Kidney (tissue), 14 donors: ENCODE data around the gene ANGPTL8. TPM values are rescaled to one million over a fixed set of nuclear protein-coding genes. Genes with fewer than 3 reads are reported as not detected.

Experiments used
- DNase-seq, 5 donors: peaks; one replicate each; pipeline ENCODE4 v3.0.0-alpha.2; 2013 to 2020
- FAIRE-seq: peaks from 2 replicates; lab custom pipeline; 2012; peaks lifted over from hg19 to GRCh38; lab: Jason Lieb, UNC
- H3K27ac ChIP-seq, 2 donors: one replicate each; pipeline ENCODE4 v1.7.0; 2013; ENCODE audit warnings: low read depth in 2 of 2, low read length in 2 of 2, inconsistent platforms in 1 of 2
- H3K27me3 ChIP-seq: one replicate; pipeline ENCODE4 v1.7.1; 2013; ENCODE audit warnings: low read length, inconsistent platforms; ENCODE audit not compliant: control insufficient read depth, insufficient read depth
- H3K36me3 ChIP-seq, 3 donors: one replicate each; pipeline versions ENCODE4 v1.7.0 to v1.7.1; 2013; ENCODE audit warnings: low read length in 3 of 3, control low read depth in 1 of 3, inconsistent platforms in 1 of 3; ENCODE audit not compliant: insufficient read depth in 3 of 3, control insufficient read depth in 2 of 3
- H3K4me1 ChIP-seq, 3 donors: one replicate each; pipeline versions ENCODE4 v1.7.0 to v1.7.1; 2013; ENCODE audit warnings: low read length in 3 of 3, inconsistent platforms in 1 of 3, low read depth in 1 of 3; ENCODE audit not compliant: control insufficient read depth in 2 of 3, insufficient read depth in 2 of 3
- H3K4me3 ChIP-seq, 3 donors: one replicate each; pipeline versions ENCODE4 v1.7.0 to v1.8.1; 2013; ENCODE audit warnings: low read length in 3 of 3, control low read depth in 1 of 3, inconsistent platforms in 1 of 3
- H3K9ac ChIP-seq, 3 donors: one replicate each; pipeline versions ENCODE4 v1.7.0 to v1.7.1; 2013; ENCODE audit warnings: low read length in 3 of 3, control low read depth in 1 of 3, inconsistent platforms in 1 of 3
- H3K9me3 ChIP-seq, 3 donors: one replicate each; pipeline versions ENCODE4 v1.7.0 to v1.7.1; 2013; ENCODE audit warnings: low read length in 3 of 3, control low read depth in 1 of 3, inconsistent platforms in 1 of 3; ENCODE audit not compliant: control insufficient read depth in 2 of 3, insufficient read depth in 1 of 3
- CTCF ChIP-seq: IDR thresholded peaks from 3 replicates; pipeline ENCODE4 v1.5.1; 2012; ENCODE audit warnings: mild to moderate bottlenecking, moderate library complexity, borderline replicate concordance; ENCODE audit not compliant: insufficient read depth; ENCODE audit errors: extremely low read depth
- intact Hi-C: fragments of 100-400 bp; cut with DNase I; formaldehyde crosslinking; loops from one replicate; pipeline ENCODE4 v1.11.1; 2022
- polyA plus RNA-seq: library from polyadenylated mRNA; stranded (reverse); fragments of 350-450 nt; fragmentation: Illumina TruSeq; extraction: RNeasy Lipid Tissue Mini Kit (QIAGEN cat#74804); gene quantifications from one replicate; pipeline ENCODE4 v1.2.3, GENCODE V29; 2014; ENCODE audit warnings: low read depth, low replicate concordance; ENCODE audit not compliant: insufficient read depth
- total RNA-seq: library from RNA; stranded (reverse); fragmentation: NEBNext Ultra II Directional; extraction: Animal tissue kit (Norgen Biotek cat#: 25700); gene quantifications from one replicate; pipeline ENCODE4 v1.2.1, GENCODE V29; 2021
- donor health status: control.
- donor health status: control.
- donor health status: control.
- donor health status: control.
- donor health status: control.
- donor health status: DM: yes; HTN: yes; CAD: no.
- donor health status: Normal renal cell carcinoma (clear cell type).

ANGPTL8 gene
- total and polyA plus RNA-seq, 2 donors from 2014 or later = 1.3 to 1.9 TPM

GRCh38 chr19:11291415-11291814 lies 52.0 kb downstream of the ANGPTL8 start:
- no peak for TF ChIP-seq CTCF
- intact Hi-C loops = no loop called here

More at GRCh38 chr19:11291415-11291814, 52.0 kb downstream of the ANGPTL8 start:
- Histone ChIP-seq H3K27me3 (no peaks in the 10 kb centered on the region), H3K4me3 (no peak overlapping the region), H3K9me3 (no peaks in the 10 kb centered on the region), H3K4me1 (peaks cover 0 to 3% (median 0%) of the 10 kb centered on the region in 3 donors), H3K27ac (no peak overlapping the region), H3K9ac (no peak overlapping the region), H3K36me3 (no peaks in the 10 kb centered on the region)
- FAIRE-seq (no peak), DNase-seq (no peak)

Other genes starting within 250 kb of the ANGPTL8 start
- gene LDLR, start 150.2 kb upstream of the ANGPTL8 start, total RNA-seq = 42.4 TPM
- 17.6 TPM for gene LDLR, start 150.2 kb upstream of the ANGPTL8 start, polyA plus RNA-seq
- 1.7 TPM for gene SPC24, start 83.8 kb upstream of the ANGPTL8 start, total RNA-seq
- gene SPC24, start 83.8 kb upstream of the ANGPTL8 start, polyA plus RNA-seq = 0.65 TPM
- 119 TPM for gene KANK2, start 42.1 kb upstream of the ANGPTL8 start, total RNA-seq
- gene KANK2, start 42.1 kb upstream of the ANGPTL8 start, polyA plus RNA-seq = 37.5 TPM
- 112 TPM for gene DOCK6, start 22.9 kb downstream of the ANGPTL8 start, total RNA-seq
- gene DOCK6, start 22.9 kb downstream of the ANGPTL8 start, polyA plus RNA-seq = 45.8 TPM
- gene TSPAN16, start 56.5 kb downstream of the ANGPTL8 start, total RNA-seq = not detected
- gene TSPAN16, start 56.5 kb downstream of the ANGPTL8 start, polyA plus RNA-seq = not detected
- gene RAB3D, start 100.0 kb downstream of the ANGPTL8 start, total RNA-seq = 80.4 TPM
- 8.3 TPM for gene RAB3D, start 100.0 kb downstream of the ANGPTL8 start, polyA plus RNA-seq
- gene TMEM205, start 106.6 kb downstream of the ANGPTL8 start, total RNA-seq = 150 TPM
- 417 TPM for gene TMEM205, start 106.6 kb downstream of the ANGPTL8 start, polyA plus RNA-seq
- gene CCDC159, start 106.9 kb downstream of the ANGPTL8 start, total RNA-seq = 28.9 TPM
- 50.7 TPM for gene CCDC159, start 106.9 kb downstream of the ANGPTL8 start, polyA plus RNA-seq
- gene PLPPR2, start 115.8 kb downstream of the ANGPTL8 start, total RNA-seq = 22.5 TPM
- 11.7 TPM for gene PLPPR2, start 115.8 kb downstream of the ANGPTL8 start, polyA plus RNA-seq
- 4.1 TPM for gene SWSAP1, start 135.0 kb downstream of the ANGPTL8 start, total RNA-seq
- 6.2 TPM for gene SWSAP1, start 135.0 kb downstream of the ANGPTL8 start, polyA plus RNA-seq
- gene EPOR, start 144.7 kb downstream of the ANGPTL8 start, total RNA-seq = 23.6 TPM
- 20.4 TPM for gene EPOR, start 144.7 kb downstream of the ANGPTL8 start, polyA plus RNA-seq
- gene RGL3, start 179.7 kb downstream of the ANGPTL8 start, total RNA-seq = 126 TPM
- 56.9 TPM for gene RGL3, start 179.7 kb downstream of the ANGPTL8 start, polyA plus RNA-seq
- gene ODAD3, start 195.5 kb downstream of the ANGPTL8 start, total RNA-seq = 1.5 TPM
- gene ODAD3, start 195.5 kb downstream of the ANGPTL8 start, polyA plus RNA-seq = 7.1 TPM
- 278 TPM for gene PRKCSH, start 196.0 kb downstream of the ANGPTL8 start, total RNA-seq
- gene PRKCSH, start 196.0 kb downstream of the ANGPTL8 start, polyA plus RNA-seq = 182 TPM
- gene ELAVL3, start 241.4 kb downstream of the ANGPTL8 start, total RNA-seq = 0.22 TPM
- gene ELAVL3, start 241.4 kb downstream of the ANGPTL8 start, polyA plus RNA-seq = not detected